GM18498 (cell line): Measurements from ENCODE around the gene TMEM94.

Experiments
- ATAC-seq: cut with Tn5 transposase; IDR thresholded peaks from one replicate; pipeline ENCODE4 v1.9.1; 2021; ENCODE audit warnings: mild to moderate bottlenecking, moderate library complexity; ENCODE audit not compliant: unreplicated experiment

TMEM94 gene

GRCh38 chr17:75524269-75524969 lies 68.0 kb downstream of the TMEM94 start:
- ATAC-seq: no peak

- peak; percentile 84 for ATAC-seq
Measured at GRCh38 chr17:75524970-75525805, 68.8 kb downstream of the TMEM94 start, which contains the start of gene LLGL2. Gene LLGL2, plus strand, starts transcription at chr17:75525697. Its CDS starts 17,730 bp downstream, at chr17:75543427.

- peak; percentile 6 for ATAC-seq
Measured at GRCh38 chr17:75525806-75526554, 69.5 kb downstream of the TMEM94 start.

- no peak for ATAC-seq
Measured at GRCh38 chr17:75526555-75527270, 70.3 kb downstream of the TMEM94 start.

- no peak for ATAC-seq
Measured at GRCh38 chr17:75530837-75531720, 74.6 kb downstream of the TMEM94 start.

GRCh38 chr17:75531721-75532072 lies 75.3 kb downstream of the TMEM94 start:
- ATAC-seq: no peak

GRCh38 chr17:75535119-75535537 lies 78.7 kb downstream of the TMEM94 start:
- no peak for ATAC-seq

- ATAC-seq: no peak
Measured at GRCh38 chr17:75535871-75536270, 79.4 kb downstream of the TMEM94 start.

- no peak for ATAC-seq
Measured at GRCh38 chr17:75536366-75536765, 79.9 kb downstream of the TMEM94 start.

- ATAC-seq: no peak
Measured at GRCh38 chr17:75539967-75540729, 83.7 kb downstream of the TMEM94 start.

GRCh38 chr17:75540923-75541503 lies 84.6 kb downstream of the TMEM94 start:
- no peak for ATAC-seq

- no peak for ATAC-seq
Measured at GRCh38 chr17:75542229-75542628, 85.8 kb downstream of the TMEM94 start.

- no peak for ATAC-seq
Measured at GRCh38 chr17:75542728-75543336, 86.4 kb downstream of the TMEM94 start.

- no peak for ATAC-seq
Measured at GRCh38 chr17:75544250-75544649, 87.8 kb downstream of the TMEM94 start.

GRCh38 chr17:75546181-75546580 lies 89.7 kb downstream of the TMEM94 start:
- no peak for ATAC-seq

GRCh38 chr17:75547091-75547490 lies 90.7 kb downstream of the TMEM94 start:
- no peak for ATAC-seq

GRCh38 chr17:75548813-75549212 lies 92.4 kb downstream of the TMEM94 start:
- ATAC-seq: no peak
